HEK293 (cell line): ENCODE results near the gene ACYP1.

Experiments used
- CTCF ChIP-seq: fragments of 450-650 bp; formaldehyde crosslinking; IDR thresholded peaks from 2 replicates; pipeline ENCODE4 v1.5.1; 2016; ENCODE audit warnings: missing biosample characterization, missing genetic modification characterization
- YY1 ChIP-seq: fragments of 450-650 bp; formaldehyde crosslinking; IDR thresholded peaks from 2 replicates; pipeline ENCODE4 v1.5.1; 2018; ENCODE audit warnings: missing biosample characterization, missing genetic modification characterization
- ZBTB26 ChIP-seq: fragments of 450-650 bp; formaldehyde crosslinking; optimal IDR thresholded peaks from 2 replicates; pipeline ENCODE3; 2016; ENCODE audit warnings: missing biosample characterization, mild to moderate bottlenecking, missing genetic modification characterization
- ZFP41 ChIP-seq: fragments of 450-650 bp; formaldehyde crosslinking; IDR thresholded peaks from 2 replicates; pipeline ENCODE4 v1.5.1; 2016; ENCODE audit warnings: missing biosample characterization, missing genetic modification characterization, borderline replicate concordance
- ZNF114 ChIP-seq: fragments of 450-650 bp; formaldehyde crosslinking; IDR thresholded peaks from 2 replicates; pipeline ENCODE4 v1.5.0; 2017; ENCODE audit warnings: missing biosample characterization, missing genetic modification characterization
- ZNF239 ChIP-seq: fragments of 450-650 bp; formaldehyde crosslinking; IDR thresholded peaks from 2 replicates; pipeline ENCODE4 v1.5.1; 2016; ENCODE audit warnings: missing biosample characterization, missing genetic modification characterization
- ZNF24 ChIP-seq: fragments of 450-650 bp; formaldehyde crosslinking; IDR thresholded peaks from 2 replicates; pipeline ENCODE4 v1.5.1; 2016; ENCODE audit warnings: missing biosample characterization, missing genetic modification characterization
- ZNF274 ChIP-seq, 2 experiments: fragments of 200-500 bp in 1 of 2; fragments of 450-650 bp in 1 of 2; sonication (Bioruptor generic) in 1 of 2; formaldehyde crosslinking in 1 of 2; IDR thresholded peaks; 2 replicates each; pipeline versions ENCODE4 v1.5.1 to v1.6.1; 2014 to 2016; ENCODE audit warnings: borderline replicate concordance in 1 of 2, inconsistent platforms in 1 of 2, low read length in 1 of 2, missing biosample characterization in 1 of 2, missing genetic modification characterization in 1 of 2
- ZNF394 ChIP-seq: fragments of 450-650 bp; formaldehyde crosslinking; IDR thresholded peaks from 2 replicates; pipeline ENCODE4 v1.5.1; 2016; ENCODE audit warnings: missing biosample characterization, missing genetic modification characterization, mild to moderate bottlenecking, moderate library complexity, borderline replicate concordance
- ZNF626 ChIP-seq: fragments of 450-650 bp; sonication (Bioruptor Pico); formaldehyde crosslinking; IDR thresholded peaks from 2 replicates; pipeline ENCODE4 v1.5.1; 2018; ENCODE audit warnings: missing biosample characterization, missing genetic modification characterization, inconsistent platforms

DNA sequence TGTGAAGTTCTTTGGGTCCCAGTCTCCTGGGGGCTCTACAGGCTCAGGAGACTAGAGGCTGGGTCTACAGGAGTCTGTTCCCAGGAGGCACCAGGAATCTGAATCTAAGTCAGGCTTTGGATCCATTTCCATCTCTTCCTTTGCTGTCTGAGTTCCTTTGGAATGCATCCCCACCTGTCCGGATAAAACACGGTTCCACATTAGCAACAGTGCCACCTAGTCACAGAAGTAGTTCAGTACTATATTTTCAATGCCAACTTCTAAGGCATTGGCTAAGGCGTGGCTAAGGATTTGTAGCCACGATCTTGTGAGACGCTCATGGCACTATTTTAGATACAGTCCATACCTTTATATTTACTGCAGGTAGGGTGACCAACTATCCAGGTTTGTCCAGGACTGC is 20.7 kb upstream of the ACYP1 start:
- TF ChIP-seq ZNF274 (IDR thresholded peaks at IDR 0.05; ENCODE audit: low read length) = no peak
- TF ChIP-seq ZNF274 (tag by site-specific recombination; IDR thresholded peaks at IDR 0.05; ENCODE audit: borderline replicate concordance) = no peak
- no peak for TF ChIP-seq ZNF239 (tag by site-specific recombination)
- no peak for TF ChIP-seq CTCF (tag by site-specific recombination)
- no peak for TF ChIP-seq ZFP41 (tag by site-specific recombination)
- no peak for TF ChIP-seq ZNF394 (tag by site-specific recombination)
- TF ChIP-seq ZNF114 (tag by site-specific recombination) = no peak
- no peak for TF ChIP-seq ZBTB26
- no peak for TF ChIP-seq ZNF24 (tag by site-specific recombination)
- no peak for TF ChIP-seq YY1 (tag by site-specific recombination)
- TF ChIP-seq ZNF626 (tag by site-specific recombination) = no peak
